Osteoblast (primary cell): ENCODE results near the gene CAMTA1. TPM values are rescaled to one million over a fixed set of nuclear protein-coding genes. Genes with fewer than 3 reads are reported as not detected.

Experiments
- DNase-seq: peaks from one replicate; pipeline ENCODE4 v3.0.0; 2011; ENCODE audit warnings: low spot score, mixed read lengths; ENCODE audit not compliant: insufficient read length; ENCODE audit errors: missing footprints
- H2AFZ ChIP-seq: 2 replicates; pipeline ENCODE4 v1.6.0; 2011; ENCODE audit warnings: mild to moderate bottlenecking, low read length
- H3K27ac ChIP-seq: 2 replicates; pipeline ENCODE4 v1.5.1; 2011; ENCODE audit warnings: mild to moderate bottlenecking, low read depth, low read length, moderate library complexity
- H3K27me3 ChIP-seq: 2 replicates; pipeline ENCODE4 v1.6.0; 2012; ENCODE audit warnings: mild to moderate bottlenecking, control low read depth, inconsistent platforms, low read length, moderate library complexity; ENCODE audit not compliant: insufficient read depth
- H3K36me3 ChIP-seq: 2 replicates; pipeline ENCODE4 v1.5.1; 2011; ENCODE audit warnings: mild to moderate bottlenecking, low read length, control low read depth, moderate library complexity; ENCODE audit not compliant: insufficient read depth
- H3K4me1 ChIP-seq: 2 replicates; pipeline ENCODE4 v1.5.1; 2011; ENCODE audit warnings: mild to moderate bottlenecking, low read length, control low read depth, moderate library complexity; ENCODE audit not compliant: insufficient read depth
- H3K4me2 ChIP-seq: 2 replicates; pipeline ENCODE4 v1.6.0; 2011; ENCODE audit warnings: mild to moderate bottlenecking, low read length; ENCODE audit not compliant: insufficient read depth
- H3K4me3 ChIP-seq: fragments of 200-600 bp; sonication (generic); 3 replicates; pipeline ENCODE4 v1.5.1; 2012; ENCODE audit warnings: mild to moderate bottlenecking, low read length, inconsistent platforms; ENCODE audit not compliant: insufficient read depth
- H3K79me2 ChIP-seq: 2 replicates; pipeline ENCODE4 v1.6.0; 2012; ENCODE audit warnings: mild to moderate bottlenecking, low read length, control low read depth, inconsistent platforms; ENCODE audit not compliant: insufficient read depth
- H3K9me3 ChIP-seq: 2 replicates; pipeline ENCODE4 v1.5.1; 2011; ENCODE audit warnings: low read depth, low read length, control low read depth
- H4K20me1 ChIP-seq: 2 replicates; pipeline ENCODE4 v1.6.0; 2012; ENCODE audit warnings: mild to moderate bottlenecking, low read length, control low read depth; ENCODE audit not compliant: insufficient read depth
- CTCF ChIP-seq: IDR thresholded peaks from 2 replicates; pipeline ENCODE4 v1.5.1; 2011; ENCODE audit warnings: mild to moderate bottlenecking, low read depth, low read length, moderate library complexity; ENCODE audit errors: extremely low read depth
- total RNA-seq: library from RNA; depleted of rRNA; stranded (reverse); fragments of >200 nt; gene quantifications from 2 replicates; pipeline ENCODE4 v1.2.3, GENCODE V29; 2012

Gene CAMTA1
- total RNA-seq, 1 donor, result 47.4 TPM

- no peaks in the 10 kb centered on the region for H3K4me1 ChIP-seq
- no peak overlapping the region for H2AFZ ChIP-seq
- no peak overlapping the region for H3K4me3 ChIP-seq
- no peak overlapping the region for H3K27ac ChIP-seq
- H3K4me2 ChIP-seq, result no peak overlapping the region
- no peaks in the 10 kb centered on the region for H3K36me3 ChIP-seq
- H3K27me3 ChIP-seq, result peaks cover 8% of the 10 kb centered on the region
- H4K20me1 ChIP-seq, result no peaks in the 10 kb centered on the region
- no peaks in the 10 kb centered on the region for H3K79me2 ChIP-seq
- H3K9me3 ChIP-seq, result no peaks in the 10 kb centered on the region
- no peak for DNase-seq
- no peak for TF ChIP-seq CTCF
These were observed 214.6 kb downstream of the CAMTA1 start for GRCh38 chr1:6999826-7000225.

DNA sequence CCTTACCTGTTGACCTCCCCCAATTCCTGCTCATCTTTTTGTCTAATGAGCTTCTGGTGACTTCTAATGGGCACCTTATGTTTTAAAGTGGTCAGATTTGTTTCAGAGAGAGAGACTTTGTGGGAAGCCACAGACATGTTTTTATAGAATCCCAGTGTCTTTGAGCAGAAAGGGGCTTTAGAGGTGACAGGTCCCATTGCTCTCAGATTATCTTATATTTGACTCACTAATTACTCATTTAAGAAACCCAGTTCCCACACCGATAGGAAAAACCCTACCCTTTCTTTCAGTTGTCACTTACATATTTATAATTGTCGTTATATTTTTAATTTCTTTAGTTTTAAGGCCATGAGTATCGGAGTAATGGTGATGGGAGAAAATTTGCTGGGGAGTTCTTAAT is 215.5 kb downstream of the CAMTA1 start:
- peaks cover 6% of the 10 kb centered on the region for H3K27me3 ChIP-seq
- no peaks in the 10 kb centered on the region for H3K9me3 ChIP-seq
- no peak for TF ChIP-seq CTCF
- H3K4me3 ChIP-seq, result no peak overlapping the region
- no peak overlapping the region for H2AFZ ChIP-seq
- H3K27ac ChIP-seq, result no peak overlapping the region
- H3K4me1 ChIP-seq, result no peaks in the 10 kb centered on the region
- no peaks in the 10 kb centered on the region for H4K20me1 ChIP-seq
- DNase-seq, result no peak
- no peaks in the 10 kb centered on the region for H3K36me3 ChIP-seq
- H3K79me2 ChIP-seq, result no peaks in the 10 kb centered on the region
- no peak overlapping the region for H3K4me2 ChIP-seq

GRCh38 chr1:7002728-7003127 is 217.5 kb downstream of the CAMTA1 start:
- Histone ChIP-seq H4K20me1 (no peaks in the 10 kb centered on the region), H2AFZ (no peak overlapping the region), H3K36me3 (no peaks in the 10 kb centered on the region), H3K27ac (no peak overlapping the region), H3K79me2 (no peaks in the 10 kb centered on the region), H3K4me2 (no peak overlapping the region), H3K9me3 (no peaks in the 10 kb centered on the region), H3K27me3 (no peaks in the 10 kb centered on the region), H3K4me1 (no peaks in the 10 kb centered on the region), H3K4me3 (no peak overlapping the region)
- no peak for TF ChIP-seq CTCF
- DNase-seq, result no peak

DNA sequence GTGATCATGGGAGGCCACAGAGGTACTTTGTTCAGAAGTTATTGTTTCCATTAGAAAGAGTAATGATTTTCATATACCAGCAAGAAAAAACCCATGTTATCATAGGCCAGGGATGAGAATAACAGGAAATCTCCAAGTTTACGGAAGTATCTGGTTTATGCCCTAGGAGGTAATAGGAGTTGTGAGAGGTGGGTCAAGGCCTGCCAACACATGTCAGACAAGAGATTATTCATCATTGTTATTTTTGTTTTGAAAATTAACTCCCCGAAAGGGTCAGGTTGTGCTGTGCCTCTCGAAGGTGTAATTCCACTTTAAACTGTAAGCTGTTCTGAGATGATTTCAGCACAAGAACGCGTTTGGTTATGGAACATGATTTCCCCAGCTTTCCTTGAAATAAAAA is 218.4 kb downstream of the CAMTA1 start:
- no peaks in the 10 kb centered on the region for H3K9me3 ChIP-seq
- no peak for DNase-seq
- no peaks in the 10 kb centered on the region for H4K20me1 ChIP-seq
- no peak for TF ChIP-seq CTCF
- no peak overlapping the region for H3K4me3 ChIP-seq
- no peaks in the 10 kb centered on the region for H3K4me1 ChIP-seq
- no peaks in the 10 kb centered on the region for H3K36me3 ChIP-seq
- no peak overlapping the region for H3K4me2 ChIP-seq
- H3K79me2 ChIP-seq, result no peaks in the 10 kb centered on the region
- no peak overlapping the region for H2AFZ ChIP-seq
- no peak overlapping the region for H3K27ac ChIP-seq
- H3K27me3 ChIP-seq, result no peaks in the 10 kb centered on the region
